ENCODE measurements around the gene TWNK. TPM values are rescaled to one million over a fixed set of nuclear protein-coding genes. Genes with fewer than 3 reads are reported as not detected.
A peak's percentile ranks its signal among the peaks of the same experiment; 100 is the strongest.

TWNK gene
- total RNA-seq, 2 experiments from 2014 or later = 2.7 to 2.8 TPM

- Histone ChIP-seq H3K27ac (ENCODE audit: low read depth in 1 of 2, low read length in 2 of 2) (no peak overlapping the region), H3K4me3 (ENCODE audit: low read length) (no peak overlapping the region), H3K36me3 (ENCODE audit: insufficient read depth, low read length) (no peaks in the 10 kb centered on the region), H3K9me3 (ENCODE audit: control insufficient read depth in 1 of 2, insufficient read depth in 1 of 2, low read length in 2 of 2) (no peaks in the 10 kb centered on the region), H3K4me1 (ENCODE audit: insufficient read depth, low read length) (peaks cover 25% of the 10 kb centered on the region), H3K27me3 (ENCODE audit: control insufficient read depth in 1 of 2, insufficient read depth in 2 of 2, low read length in 2 of 2) (peaks cover 36 to 39% of the 10 kb centered on the region in 2 experiments)
- ATAC-seq (ENCODE audit: poor library complexity) = no peak
- no peaks in the 10 kb centered on the region for H3K36me3 Mint-ChIP-seq (ENCODE audit: low read depth)
- H3K9me3 Mint-ChIP-seq = no peaks in the 10 kb centered on the region
- no peak for TF ChIP-seq CTCF (IDR thresholded peaks at IDR 0.05)
- H3K4me3 Mint-ChIP-seq = no peak overlapping the region
- no peak overlapping the region for H3K27ac Mint-ChIP-seq
- intact Hi-C loops (cut with DNase I, micrococcal nuclease) = loop anchor here in 1 of 2 experiments (10.0 kb wide), 1 partner anchor 47 kb away; the partner anchor contains the start of gene KAZALD1
- H3K27me3 Mint-ChIP-seq = peaks cover 73% of the 10 kb centered on the region
- POLR2A ChIA-PET = interaction anchor here (0.7 kb wide), 1 partner anchor 14 kb away, joined by 3 read pairs; no protein-coding TSS in a partner anchor
- peak in 2 of 14 experiments; percentile 60 to 65 for DNase-seq
- CTCF ChIA-PET = interaction anchor here (0.9 to 2.5 kb wide), 9 partner anchors 9 to 62 kb away, joined by 3 to 14 read pairs (median 5); no protein-coding TSS in a partner anchor
- H3K4me1 Mint-ChIP-seq (ENCODE audit: low read depth) = peaks cover 14% of the 10 kb centered on the region
Measured at GRCh38 chr10:101018118-101018599, 30.8 kb downstream of the TWNK start.

DNA sequence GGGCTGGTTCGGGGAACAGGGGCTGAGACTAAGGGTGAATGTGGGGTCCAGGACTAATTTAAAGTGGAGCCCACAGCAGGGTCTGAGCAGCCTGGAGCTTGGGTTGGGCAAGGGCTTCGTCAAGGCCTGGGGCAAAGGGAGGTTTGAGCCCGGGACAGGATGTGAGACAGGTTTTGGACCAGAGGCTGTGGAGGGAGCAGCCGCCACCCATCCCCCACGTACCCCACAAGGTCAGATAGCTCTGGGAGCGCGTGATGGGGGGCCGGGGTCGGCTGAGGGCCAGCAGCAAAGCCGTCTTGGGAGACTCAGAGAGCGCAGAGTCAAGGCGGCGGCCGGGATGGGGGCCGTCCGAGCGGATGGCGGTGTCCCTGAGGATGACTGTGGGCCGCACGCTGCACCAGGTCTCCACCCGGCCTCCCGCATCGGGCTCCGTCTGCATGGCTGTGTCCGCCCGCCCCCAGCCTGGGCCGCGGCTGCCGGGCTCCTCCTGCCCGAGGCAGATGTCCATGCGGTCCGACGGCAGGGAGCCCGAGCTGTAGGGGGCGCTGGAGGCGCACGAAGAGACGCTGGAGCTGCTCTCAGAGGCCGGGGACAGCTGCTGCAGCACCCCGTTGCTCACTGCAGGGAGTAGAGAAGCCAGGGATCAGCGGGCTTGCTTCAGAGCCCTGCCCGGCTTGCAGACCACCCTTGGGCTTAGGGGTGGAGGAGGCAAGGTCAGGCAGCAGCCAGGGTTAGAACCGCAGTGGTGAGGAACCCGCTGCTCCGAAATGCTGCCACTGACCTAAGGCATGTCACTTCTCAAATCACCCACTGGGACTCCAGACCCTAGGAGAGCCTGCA is 31.5 kb downstream of the TWNK start:
- H3K36me3 Mint-ChIP-seq (ENCODE audit: low read depth) = no peaks in the 10 kb centered on the region
- peak; percentile 47 to 82 (median 67) for DNase-seq
- Histone ChIP-seq H3K27ac (ENCODE audit: low read depth in 1 of 2, low read length in 2 of 2) (no peak overlapping the region), H3K4me3 (ENCODE audit: low read length) (no peak overlapping the region), H3K9me3 (ENCODE audit: control insufficient read depth in 1 of 2, insufficient read depth in 1 of 2, low read length in 2 of 2) (no peaks in the 10 kb centered on the region), H3K4me1 (ENCODE audit: insufficient read depth, low read length) (peaks cover 20% of the 10 kb centered on the region), H3K27me3 (ENCODE audit: control insufficient read depth in 1 of 2, insufficient read depth in 2 of 2, low read length in 2 of 2) (peaks cover 36 to 39% of the 10 kb centered on the region in 2 experiments), H3K36me3 (ENCODE audit: insufficient read depth, low read length) (no peaks in the 10 kb centered on the region)
- no peak overlapping the region for H3K4me3 Mint-ChIP-seq
- ATAC-seq (ENCODE audit: poor library complexity) = peak; percentile 79
- H3K4me1 Mint-ChIP-seq (ENCODE audit: low read depth) = peaks cover 11% of the 10 kb centered on the region
- peaks cover 70% of the 10 kb centered on the region for H3K27me3 Mint-ChIP-seq
- POLR2A ChIA-PET = interaction anchor here (1.2 kb wide), 1 partner anchor 21 kb away, joined by 4 read pairs; no protein-coding TSS in a partner anchor
- CTCF ChIA-PET = interaction anchor here (0.6 to 2.5 kb wide), 16 partner anchors 8 to 63 kb away, joined by 3 to 14 read pairs (median 4); partner anchors contain the start of genes PDZD7 and SFXN3
- intact Hi-C loops (cut with DNase I, micrococcal nuclease) = loop anchor here in 1 of 2 experiments (10.0 kb wide), 1 partner anchor 46 kb away; the partner anchor contains the start of gene KAZALD1
- H3K9me3 Mint-ChIP-seq = no peaks in the 10 kb centered on the region
- TF ChIP-seq CTCF (IDR thresholded peaks at IDR 0.05) = peak; percentile 60
- no peak overlapping the region for H3K27ac Mint-ChIP-seq

DNA sequence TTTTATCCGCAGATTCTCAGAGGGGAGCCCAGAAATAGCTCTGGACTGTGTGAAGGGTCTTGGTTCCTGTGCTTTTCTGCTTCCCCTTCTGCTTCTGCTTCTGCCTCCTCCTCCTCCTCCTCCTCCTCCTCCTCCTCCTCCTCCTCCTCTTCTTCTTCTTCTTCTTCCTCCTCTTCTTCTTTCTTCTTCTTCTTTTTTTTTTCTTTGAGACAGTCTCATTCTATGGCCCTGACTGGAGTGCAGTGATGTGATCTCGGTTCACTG is 32.0 kb downstream of the TWNK start:
- H3K9me3 Mint-ChIP-seq = no peaks in the 10 kb centered on the region
- no peak overlapping the region for H3K4me3 Mint-ChIP-seq
- TF ChIP-seq CTCF (IDR thresholded peaks at IDR 0.05) = no peak

More for the DNA sequence above, 32.0 kb downstream of the TWNK start:
- Histone ChIP-seq H3K9me3 (ENCODE audit: control insufficient read depth in 1 of 2, insufficient read depth in 1 of 2, low read length in 2 of 2) (no peaks in the 10 kb centered on the region), H3K27ac (ENCODE audit: low read depth in 1 of 2, low read length in 2 of 2) (no peak overlapping the region), H3K36me3 (ENCODE audit: insufficient read depth, low read length) (no peaks in the 10 kb centered on the region), H3K27me3 (ENCODE audit: control insufficient read depth in 1 of 2, insufficient read depth in 2 of 2, low read length in 2 of 2) (peaks cover 36 to 39% of the 10 kb centered on the region in 2 experiments), H3K4me1 (ENCODE audit: insufficient read depth, low read length) (peaks cover 16% of the 10 kb centered on the region), H3K4me3 (ENCODE audit: low read length) (no peak overlapping the region)
- DNase-seq = no peak
- intact Hi-C loops (cut with DNase I, micrococcal nuclease) = loop anchor here in 1 of 2 experiments (10.0 kb wide), 1 partner anchor 45 kb away; the partner anchor contains the start of gene KAZALD1
- ChIA-PET POLR2A (interaction anchor here (1.2 kb wide), 1 partner anchor 21 kb away, joined by 4 read pairs; no protein-coding TSS in a partner anchor), CTCF (interaction anchor here (0.6 to 2.5 kb wide), 16 partner anchors 8 to 63 kb away, joined by 3 to 14 read pairs (median 4); partner anchors contain the start of genes PDZD7 and SFXN3)
- no peaks in the 10 kb centered on the region for H3K36me3 Mint-ChIP-seq (ENCODE audit: low read depth)
- ATAC-seq (ENCODE audit: poor library complexity) = no peak
- no peak overlapping the region for H3K27ac Mint-ChIP-seq
- peaks cover 7% of the 10 kb centered on the region for H3K4me1 Mint-ChIP-seq (ENCODE audit: low read depth)
- peaks cover 66% of the 10 kb centered on the region for H3K27me3 Mint-ChIP-seq
